Endometrial microvascular endothelial cells (primary cell): ENCODE results near the gene VRK3. TPM values are rescaled to one million over a fixed set of nuclear protein-coding genes. Genes with fewer than 3 reads are reported as not detected.
"Not testable (repeated sequence)": the region's sequence is repeated elsewhere in the genome, so short reads cannot be mapped to it uniquely, and the experiment has no call there.

Experiments
- in situ Hi-C: cut with HindIII; loops from 2 replicates; pipeline ENCODE4 v1.10.0; 2017; ENCODE audit warnings: low sequenced_read_pairs, low pct_unique_long_range_greater_than_20kb; ENCODE audit errors: inconsistent ontology term
- total RNA-seq: library from RNA; depleted of rRNA; stranded (reverse); fragments of >200 nt; gene quantifications from one replicate; pipeline ENCODE4 v1.2.3, GENCODE V29; 2015; ENCODE audit errors: inconsistent ontology term

The VRK3 gene, protein sequence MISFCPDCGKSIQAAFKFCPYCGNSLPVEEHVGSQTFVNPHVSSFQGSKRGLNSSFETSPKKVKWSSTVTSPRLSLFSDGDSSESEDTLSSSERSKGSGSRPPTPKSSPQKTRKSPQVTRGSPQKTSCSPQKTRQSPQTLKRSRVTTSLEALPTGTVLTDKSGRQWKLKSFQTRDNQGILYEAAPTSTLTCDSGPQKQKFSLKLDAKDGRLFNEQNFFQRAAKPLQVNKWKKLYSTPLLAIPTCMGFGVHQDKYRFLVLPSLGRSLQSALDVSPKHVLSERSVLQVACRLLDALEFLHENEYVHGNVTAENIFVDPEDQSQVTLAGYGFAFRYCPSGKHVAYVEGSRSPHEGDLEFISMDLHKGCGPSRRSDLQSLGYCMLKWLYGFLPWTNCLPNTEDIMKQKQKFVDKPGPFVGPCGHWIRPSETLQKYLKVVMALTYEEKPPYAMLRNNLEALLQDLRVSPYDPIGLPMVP
- total RNA-seq = 44.6 TPM

DNA sequence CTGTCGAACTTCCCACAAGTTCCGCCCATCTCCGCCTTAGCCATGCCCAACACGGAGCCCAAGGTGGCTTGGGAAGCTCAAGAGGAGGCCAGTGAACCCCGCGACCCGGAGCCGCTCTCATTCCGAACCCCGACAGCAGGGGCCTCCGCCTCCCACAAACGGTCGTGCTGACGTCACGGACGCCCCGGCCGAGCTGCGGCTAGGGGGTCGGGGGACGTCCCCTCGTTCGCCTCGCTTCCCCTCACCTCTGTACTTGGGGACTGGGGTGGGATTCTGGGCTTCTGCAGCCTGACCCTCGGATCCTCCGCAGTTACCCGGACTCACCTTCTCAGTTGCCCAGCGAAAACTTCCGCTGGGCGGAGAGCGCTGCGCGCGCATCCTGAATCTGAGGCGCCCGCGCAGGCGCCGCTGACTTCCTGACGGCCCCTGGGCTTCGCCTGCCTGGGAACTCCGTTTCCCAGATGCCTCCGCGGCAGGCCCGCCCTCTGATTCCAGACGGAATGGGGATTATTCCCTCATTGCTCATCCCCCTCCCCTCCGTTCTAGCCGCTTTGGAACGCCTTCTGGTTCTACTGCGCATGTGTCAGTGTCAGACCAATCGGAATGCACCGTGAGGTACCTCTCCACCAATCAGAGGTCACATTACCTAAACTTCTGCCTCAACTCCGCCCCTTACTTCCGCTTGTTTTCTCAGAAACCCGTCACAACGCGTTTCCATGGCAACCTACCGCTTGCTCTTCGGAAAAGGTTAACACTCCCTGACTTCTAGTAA, at the start of gene VRK3:
Gene VRK3 (minus strand): TSS at position 351 of the 772 bp plus-strand sequence. CDS start 9,210 bp downstream, outside the sequence.
- in situ Hi-C loops = no loop called here

DNA sequence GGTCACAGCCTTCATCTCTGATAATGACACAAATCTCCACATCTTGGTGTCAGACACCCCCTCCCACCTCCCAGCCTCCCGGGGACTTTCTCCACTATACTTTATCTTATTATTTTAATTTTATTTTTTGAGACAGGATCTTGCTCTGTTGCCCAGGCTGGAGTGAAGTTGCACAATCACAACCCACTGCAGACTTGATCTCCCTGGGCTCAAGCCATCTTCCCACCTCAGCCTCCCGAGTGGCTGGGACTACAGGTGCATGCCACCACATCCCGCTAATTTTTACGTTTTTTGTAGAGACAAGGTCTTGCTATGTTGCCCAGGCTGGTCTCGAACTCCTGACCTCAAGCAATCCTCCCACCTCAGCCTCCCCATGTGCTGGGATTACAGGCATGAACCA, 43.2 kb upstream of the VRK3 start:
- in situ Hi-C loops = not testable (repeated sequence)

DNA sequence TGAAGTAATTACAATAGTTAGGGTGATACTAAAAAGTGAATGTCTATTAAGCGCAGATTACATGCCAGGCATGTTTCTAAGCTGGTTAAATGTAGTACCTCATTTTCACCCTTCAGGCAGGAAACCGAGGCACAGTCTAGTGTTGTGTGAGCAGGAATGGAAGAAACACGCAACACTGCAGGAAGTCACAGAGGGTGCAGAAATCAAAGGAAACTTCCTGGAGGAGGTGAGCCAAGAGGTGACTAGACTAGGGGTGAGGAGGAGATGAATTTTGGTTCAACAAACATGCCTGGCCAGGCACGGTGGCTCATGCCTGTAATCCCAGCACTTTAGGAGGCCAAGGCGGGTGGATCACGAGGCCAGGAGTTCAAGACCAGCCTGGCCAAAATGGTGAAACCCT, 42.4 kb upstream of the VRK3 start:
- in situ Hi-C loops = no loop called here

DNA sequence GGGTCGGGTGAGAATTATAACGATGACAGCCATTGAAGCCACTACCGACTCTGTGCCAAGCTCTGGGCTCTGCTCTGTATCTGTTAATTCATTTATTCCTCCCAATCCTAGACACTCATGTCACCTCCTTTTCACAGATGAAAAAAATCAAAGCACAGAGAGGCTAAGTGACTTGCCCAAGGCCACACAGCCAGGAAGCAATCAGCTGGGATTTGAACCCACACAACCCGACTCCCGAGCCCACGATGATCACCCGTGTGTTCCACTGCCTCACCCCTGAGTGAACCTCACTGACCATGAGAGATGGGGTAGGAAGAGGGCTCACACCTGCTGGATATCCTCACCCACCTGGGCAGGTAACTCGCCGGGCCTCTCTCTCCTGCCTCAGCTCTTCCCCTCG, 40.8 kb upstream of the VRK3 start:
- in situ Hi-C loops = no loop called here

DNA sequence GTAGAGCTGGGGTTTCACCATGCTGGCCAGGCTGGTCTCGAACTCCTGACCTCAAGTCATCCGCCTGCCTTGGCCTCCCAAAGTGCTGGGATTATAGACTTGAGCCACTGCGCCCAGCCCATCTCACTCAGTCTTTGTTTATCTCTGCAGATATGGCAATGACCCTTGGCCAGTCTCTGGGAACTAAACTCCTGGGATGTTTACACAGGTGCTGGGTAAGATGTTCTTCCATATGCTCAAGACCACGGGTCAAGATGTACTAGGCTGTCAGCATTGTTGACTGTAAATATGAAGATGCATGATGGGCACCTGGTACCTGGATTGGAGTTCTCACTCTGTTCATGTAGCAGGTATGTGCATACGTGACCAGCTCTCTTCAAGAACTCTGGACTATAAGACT, 36.5 kb upstream of the VRK3 start:
- in situ Hi-C loops = no loop called here

DNA sequence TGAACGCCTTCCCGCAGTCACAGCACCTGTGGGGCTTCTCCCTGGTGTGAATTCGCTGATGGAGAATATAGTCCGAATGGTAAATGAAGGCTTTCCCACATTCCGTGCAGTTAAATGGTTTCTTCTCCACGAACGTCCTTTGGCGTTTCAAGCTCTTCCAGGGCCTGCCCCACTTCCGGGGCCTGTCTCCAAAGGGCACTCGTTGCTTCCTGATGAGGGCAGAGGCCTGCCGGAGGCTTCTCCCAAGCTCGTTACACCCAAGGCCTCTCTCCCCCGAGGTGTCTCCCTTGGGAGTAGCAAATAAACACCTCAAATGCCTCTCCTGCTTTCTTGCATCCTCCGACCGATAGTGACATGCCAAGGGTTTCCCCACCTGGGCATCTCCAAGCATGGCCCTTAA, 34.9 kb upstream of the VRK3 start:
- in situ Hi-C loops = no loop called here

DNA sequence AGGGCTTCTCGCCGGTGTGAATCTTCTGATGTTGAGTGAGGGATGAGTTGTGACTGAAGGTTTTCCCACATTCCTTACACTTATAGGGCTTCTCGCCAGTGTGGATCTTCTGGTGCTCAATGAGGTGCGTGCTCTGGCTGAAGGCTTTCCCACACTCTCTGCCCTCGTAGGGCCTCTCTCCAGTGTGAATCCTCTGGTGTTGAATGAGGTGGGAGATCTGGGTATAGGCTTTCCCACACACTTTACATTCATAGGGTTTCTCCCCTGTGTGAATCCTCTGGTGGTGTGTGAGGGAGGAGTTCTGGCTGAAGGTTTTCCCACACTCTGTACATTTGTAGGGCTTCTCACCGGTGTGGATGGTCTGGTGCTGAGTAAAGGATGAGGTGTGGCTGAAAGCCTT, 33.9 kb upstream of the VRK3 start:
- in situ Hi-C loops = no loop called here

DNA sequence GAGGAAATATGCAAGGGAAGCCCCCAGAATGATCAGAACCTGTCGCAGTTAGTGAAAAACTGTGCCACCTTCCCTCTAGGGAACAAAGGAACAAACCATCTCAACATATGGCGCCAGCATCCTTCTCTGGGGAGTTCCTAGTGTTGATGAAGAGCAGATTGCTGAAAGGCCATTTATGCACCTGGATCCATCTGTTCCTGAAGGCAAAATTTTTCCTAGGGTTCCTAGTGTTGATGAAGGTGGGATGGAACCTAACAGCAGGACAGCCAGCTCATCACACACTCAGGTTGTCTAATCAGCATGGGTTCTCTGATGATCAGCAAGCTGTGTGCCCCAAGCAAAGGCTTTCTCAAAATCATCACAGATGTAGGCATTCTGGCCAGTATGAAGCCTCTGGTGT, 33.3 kb upstream of the VRK3 start:
- in situ Hi-C loops = no loop called here

DNA sequence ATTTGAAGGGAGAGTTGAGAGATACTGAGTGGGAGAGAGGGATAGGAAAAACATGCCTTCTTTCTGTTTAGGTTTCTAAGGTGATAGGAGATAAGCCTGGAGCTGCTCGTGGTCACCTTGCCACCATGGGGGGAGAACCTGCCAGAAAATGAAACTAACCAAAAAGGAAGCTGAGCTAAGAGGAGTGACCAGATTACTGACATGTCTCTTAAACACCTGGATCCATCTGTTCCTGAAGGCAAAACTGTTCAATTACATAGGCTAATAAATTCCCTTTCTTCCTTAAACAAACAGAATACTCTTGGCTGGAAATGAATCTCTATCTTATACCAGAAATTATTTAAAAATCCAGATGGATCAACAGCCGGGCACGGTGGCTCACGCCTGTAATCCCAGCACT, 27.9 kb upstream of the VRK3 start:
- in situ Hi-C loops = no loop called here

DNA sequence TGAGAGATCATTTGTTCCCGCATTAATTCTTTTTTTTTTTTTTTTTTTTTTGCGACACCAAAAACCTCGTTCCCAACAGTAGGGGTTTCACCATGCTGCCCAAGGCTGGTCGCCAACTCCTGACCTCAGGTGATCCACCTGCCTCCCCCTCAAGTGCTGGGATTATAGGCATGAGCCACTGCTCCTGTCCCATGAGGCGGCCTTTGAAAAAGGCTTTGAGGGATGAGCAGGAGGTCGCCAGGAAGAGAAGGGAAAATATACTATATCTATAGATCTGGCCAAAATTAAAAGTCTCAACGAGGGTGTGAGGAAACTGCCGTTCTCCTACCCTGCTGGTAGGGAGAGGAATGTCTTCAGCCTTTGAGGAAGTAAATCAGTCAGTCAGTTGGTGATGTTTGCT, 26.8 kb upstream of the VRK3 start:
- in situ Hi-C loops = no loop called here

DNA sequence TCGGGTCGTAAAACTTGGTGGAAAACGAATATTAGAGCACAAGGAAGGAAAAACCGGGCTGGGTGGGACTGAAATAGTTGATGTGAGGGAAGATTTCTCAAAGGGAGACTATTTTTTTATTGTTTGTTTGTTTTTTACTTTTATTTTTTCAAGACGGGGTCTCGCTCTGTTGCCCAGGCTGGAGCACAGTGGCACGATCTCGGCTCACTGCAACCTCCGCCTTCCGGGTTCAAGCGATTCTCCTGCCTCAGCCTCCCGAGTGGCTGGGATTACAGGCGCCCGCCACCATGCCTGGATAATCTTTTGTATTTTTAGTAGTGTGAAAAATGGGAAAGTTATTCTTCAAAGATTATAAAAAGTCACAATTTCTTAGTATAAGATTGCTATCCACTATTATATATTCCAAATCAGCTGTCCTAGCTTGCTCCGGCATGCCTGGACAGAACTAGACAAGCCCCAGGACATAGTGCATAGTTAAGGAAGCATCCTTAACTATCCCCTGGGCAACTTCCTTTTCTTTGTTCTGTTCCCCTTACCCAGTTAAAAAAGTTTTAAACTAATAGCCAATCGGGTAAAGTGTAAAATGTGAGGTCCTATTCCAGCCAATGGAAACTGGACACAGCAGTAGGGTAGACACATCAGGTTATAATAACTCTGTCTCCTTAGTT, 26.2 kb upstream of the VRK3 start:
- in situ Hi-C loops = not testable (repeated sequence)

DNA sequence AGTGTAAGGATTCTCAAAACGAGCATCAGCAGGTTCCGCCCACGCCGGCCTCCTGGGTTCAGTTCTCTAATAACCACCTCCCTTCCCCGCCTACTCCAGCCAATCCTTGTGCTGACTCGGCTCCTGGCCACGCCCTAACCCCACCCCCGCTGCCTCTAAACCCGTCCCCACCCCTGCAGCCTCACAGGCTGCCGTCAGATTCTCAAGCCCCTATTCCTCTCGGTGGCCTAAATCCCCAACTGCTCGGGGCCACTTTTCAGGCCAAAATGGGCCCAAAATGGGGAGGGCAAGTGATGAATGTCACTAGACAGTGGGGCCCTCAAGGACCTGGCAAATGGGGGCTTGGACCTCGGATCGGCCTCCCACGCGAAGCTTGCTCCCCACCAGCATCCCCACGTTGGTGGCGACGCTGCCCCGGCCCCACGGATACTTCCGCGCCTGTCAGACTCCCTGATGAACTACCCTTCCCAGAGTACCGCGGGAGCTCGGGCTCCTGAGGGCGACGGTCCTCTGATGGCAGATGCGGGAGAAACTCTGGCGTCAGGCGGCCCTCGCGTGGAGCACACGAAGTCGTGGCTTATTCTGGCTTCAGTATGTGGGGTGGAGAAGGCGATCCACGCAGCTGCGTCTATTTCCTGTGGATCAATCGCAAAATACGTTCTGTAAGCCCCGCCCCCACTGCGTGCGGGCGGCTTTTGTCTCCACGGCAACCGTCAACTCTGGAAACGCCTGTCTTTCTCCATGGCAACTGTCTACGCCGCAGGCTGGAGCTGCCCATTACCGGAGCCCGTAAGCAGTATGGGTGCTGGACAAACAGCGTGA, 25.4 kb upstream of the VRK3 start:
- in situ Hi-C loops = no loop called here

DNA sequence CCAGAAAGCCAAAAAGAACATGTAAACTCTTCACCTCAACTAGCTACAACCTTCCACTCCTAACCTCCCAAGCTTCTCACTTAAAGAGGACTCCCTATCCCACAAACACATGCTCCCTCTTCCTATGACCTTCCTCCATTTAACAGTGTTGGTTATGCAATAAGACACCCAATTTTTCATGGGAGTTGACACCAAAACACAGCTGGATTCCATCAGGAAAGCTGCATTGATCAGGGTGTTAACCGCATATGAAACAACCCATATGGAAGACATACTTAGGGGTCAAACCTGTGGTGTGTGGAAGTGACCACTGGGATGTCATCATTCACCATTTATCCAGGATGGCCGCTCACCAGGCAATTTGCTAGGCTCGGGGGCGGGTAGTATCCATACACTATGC, 22.5 kb upstream of the VRK3 start:
- in situ Hi-C loops = no loop called here

DNA sequence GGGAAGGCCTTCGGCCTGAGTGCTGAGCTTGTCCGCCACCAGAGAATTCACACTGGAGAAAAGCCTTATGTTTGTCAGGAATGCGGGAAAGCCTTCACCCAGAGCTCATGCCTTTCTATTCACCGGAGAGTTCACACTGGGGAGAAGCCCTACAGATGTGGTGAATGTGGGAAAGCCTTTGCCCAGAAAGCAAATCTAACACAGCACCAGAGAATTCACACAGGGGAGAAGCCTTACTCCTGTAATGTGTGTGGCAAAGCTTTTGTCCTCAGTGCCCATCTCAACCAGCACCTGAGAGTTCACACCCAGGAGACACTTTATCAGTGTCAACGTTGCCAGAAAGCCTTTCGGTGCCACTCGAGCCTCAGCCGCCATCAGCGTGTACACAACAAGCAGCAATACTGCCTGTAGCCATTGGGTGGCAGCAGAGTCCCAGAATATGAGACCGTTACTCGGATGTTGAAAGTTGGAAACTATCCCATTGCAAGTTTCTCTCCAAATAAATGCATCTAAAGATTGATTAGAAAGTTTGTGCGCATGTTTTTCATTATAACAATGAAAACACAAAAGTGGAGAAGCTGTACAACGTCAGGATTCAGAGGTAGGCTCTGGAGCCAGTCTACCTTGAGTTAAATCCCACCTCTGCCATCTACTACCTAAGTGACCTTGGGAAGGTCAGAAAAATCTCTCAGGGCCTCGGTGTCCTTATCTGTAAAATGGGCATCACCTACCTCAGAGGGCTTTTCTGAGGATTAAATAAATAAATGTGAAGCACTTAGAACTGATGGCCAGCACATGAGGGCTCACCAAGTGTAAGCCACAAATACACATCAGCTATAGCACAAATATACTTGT, 21.7 kb upstream of the VRK3 start:
- in situ Hi-C loops = no loop called here

DNA sequence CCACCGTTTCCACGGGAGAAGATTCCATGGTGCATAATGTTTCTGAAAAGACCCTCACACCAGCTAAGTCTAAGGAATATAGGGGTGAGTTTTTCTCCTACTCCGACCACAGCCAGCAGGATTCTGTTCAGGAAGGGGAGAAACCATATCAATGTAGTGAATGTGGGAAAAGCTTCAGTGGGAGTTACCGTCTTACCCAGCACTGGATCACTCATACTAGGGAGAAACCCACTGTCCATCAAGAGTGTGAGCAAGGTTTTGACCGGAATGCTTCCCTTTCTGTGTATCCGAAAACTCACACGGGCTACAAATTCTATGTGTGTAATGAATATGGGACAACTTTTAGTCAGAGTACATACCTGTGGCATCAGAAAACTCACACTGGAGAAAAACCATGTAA, 19.8 kb upstream of the VRK3 start:
- in situ Hi-C loops = no loop called here

DNA sequence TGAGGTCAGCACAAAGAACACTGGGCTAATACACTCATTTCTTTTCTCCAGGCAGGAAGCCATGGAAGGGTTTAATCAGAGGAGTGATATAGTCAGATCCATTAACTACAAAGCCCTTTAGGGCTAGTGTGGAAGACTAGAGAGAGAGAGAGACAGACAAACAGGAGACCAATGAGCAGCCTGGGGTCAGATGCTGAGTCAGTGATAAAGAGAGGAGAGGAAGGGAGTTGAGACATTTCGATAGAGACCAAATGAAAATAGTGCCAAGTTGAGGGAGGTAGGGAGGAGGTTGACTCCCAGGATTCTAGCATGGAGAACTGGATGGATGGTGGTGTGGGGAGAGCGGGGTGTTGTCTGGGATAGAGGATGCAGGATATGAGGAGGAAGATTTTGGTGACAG, 18.8 kb upstream of the VRK3 start:
- in situ Hi-C loops = no loop called here

DNA sequence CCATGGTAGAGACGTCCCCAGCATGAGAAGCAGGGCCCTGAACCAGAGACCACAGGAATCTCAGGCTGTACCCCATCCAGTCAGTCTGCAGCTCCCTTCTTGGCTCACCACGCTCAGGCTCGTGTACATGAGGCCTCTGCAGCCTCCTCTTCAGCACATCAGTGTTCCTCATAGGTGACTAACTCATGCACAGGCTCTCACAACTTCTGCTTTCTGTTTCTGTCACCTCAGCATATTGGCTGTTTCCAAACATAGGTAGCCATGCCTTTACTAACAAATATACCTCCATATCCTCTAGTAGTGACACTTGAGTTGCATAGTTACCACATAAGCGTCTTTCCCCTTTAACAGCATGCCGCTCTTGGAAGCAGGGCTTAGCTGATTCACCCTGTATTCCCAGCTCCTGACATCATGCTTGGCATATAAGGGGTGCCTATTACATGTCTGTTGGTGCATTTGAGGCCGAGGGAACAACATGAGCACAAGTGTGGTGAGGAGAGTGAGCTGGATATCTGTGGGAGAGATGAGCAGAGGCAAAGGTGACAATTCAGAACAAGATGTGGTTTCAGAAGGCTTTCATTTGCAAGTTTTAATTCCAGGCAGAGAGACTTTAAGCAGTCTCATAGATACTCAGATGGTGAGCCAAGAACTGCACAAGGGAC, 17.3 kb upstream of the VRK3 start:
- in situ Hi-C loops = no loop called here

DNA sequence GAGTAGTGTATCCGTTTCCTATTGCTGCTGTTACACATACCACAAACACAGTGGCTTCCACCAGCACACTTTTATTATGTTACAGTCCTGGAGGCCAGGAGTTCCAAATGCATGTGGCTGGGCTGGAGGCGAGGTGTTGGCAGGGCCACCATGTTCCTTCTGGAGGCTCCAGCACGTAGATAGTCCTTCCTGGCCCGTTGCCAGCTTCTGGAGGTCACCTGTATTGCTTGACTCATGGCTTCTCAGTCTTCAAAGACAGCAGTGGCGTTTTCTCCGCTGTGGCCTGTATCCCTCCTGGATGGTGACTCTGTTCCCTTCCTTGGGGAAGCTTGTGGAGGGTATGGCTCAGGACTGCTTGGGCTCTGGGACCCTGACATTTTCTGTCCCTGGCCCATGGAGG, 15.8 kb upstream of the VRK3 start:
- in situ Hi-C loops = no loop called here
